NCI-H1436 treated with DMSO at 0.1 percent for 48 hours (cell line): Measurements from ENCODE around the gene HNRNPM.
A peak's percentile ranks its signal among the peaks of the same experiment; 100 is the strongest.
"Not testable (repeated sequence)": the region's sequence is repeated elsewhere in the genome, so short reads cannot be mapped to it uniquely, and the experiment has no call there.

Experiments
- DNase-seq: peaks from one replicate; lab custom pipeline; 2025; lab: John Stamatoyannopoulos, UW

HNRNPM gene

DNA sequence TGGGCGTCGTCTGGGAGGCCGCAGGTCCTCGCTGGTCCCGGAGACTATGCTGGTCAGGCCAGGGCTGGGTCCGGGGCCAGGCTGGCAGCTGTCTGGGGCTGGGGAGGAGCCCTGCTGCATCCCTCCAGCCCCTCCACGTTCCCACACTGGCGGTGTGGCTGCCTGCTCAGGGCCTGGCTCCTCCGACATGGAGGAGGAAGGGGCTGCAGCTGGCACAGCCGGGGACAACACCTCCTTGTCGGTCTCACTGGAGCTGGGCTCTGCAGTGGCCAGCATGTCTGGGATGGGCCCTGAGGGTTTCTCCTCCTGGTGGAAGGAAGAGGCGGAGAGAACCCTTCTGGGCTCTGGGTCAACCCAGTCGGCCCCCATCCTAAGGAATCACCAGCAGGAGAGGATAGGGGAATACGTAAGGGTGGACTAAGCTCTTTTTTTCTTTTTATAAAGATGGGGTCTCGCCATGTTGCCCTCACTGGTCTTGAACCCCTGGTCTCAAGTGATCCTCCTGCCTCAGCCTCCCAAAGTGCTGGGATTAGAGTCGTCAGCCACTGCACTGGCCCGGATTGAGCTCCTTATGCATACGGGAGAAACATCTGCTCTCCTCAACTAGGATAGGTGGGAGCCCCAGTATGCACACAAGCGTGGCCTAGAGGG lies 68.4 kb downstream of the HNRNPM start:
- DNase-seq = no peak

DNA sequence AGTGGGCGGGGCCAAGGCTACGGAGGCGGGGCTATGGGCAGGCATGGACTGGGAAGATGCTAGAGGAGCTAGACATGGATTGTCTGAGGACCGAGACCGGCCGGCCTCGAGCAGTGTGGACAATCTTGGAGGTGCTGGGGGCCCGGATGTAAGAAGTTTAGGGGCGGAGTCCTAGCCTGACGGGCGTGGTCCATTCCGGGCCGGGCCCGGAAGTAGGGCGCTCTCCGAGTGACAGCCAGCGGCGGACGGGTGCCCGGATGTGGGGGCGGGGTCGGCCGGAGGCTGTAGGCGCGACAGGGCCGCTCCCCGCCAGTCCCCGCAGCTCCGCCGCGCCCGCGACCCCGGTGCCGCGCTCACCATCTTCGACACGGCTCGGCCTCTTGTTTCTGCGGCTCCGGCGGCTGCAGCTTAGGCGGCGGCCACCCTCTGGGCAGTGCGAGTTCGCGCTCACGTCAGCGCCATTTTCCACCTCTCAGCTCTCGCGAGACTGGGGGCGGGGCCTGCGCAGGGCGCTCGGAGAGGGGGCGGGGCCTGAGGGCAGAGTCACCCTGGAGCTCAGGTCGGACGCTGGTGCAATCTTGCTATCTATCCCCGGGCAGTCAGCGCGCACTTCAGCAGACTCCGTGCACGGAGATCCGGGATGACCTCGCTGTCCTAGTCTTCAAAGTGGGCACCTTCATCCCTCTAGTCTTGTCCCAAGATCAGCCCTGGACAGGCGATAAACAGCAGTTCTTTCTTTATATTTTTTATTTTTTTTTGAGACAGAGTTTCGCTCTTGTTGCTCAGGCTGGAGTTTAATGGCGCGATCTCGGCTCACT lies 69.1 kb downstream of the HNRNPM start, which contains the start of gene ZNF414:
Gene ZNF414 (minus strand): TSS at position 481 of the 818 bp plus-strand sequence. CDS start 121 bp downstream, at position 360.
- peak; percentile 72 for DNase-seq

DNA sequence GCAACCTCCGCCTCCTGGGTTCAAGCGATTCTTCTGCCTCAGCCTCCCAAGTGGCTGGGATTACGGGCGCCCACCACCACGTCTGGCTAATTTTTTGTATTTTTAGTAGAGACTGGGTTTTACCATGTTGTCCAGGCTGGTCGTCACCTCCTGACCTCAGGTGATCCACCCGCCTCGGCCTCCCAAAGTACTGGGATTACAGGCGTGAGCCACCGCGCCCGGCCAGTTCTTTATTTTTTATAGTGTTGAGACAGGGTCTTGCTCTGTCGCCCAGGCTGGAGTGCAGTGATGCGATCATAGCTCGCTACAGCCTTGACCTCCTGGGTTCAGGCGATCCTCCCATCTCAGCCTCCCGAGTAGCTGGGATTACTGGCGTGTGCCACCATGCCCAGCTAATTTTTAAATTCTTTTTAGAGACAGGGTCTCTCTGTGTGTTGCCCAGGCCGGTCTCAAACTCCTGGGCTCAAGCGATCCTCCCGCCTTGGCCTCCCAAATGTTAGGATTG lies 69.8 kb downstream of the HNRNPM start:
- not testable (repeated sequence) for DNase-seq

DNA sequence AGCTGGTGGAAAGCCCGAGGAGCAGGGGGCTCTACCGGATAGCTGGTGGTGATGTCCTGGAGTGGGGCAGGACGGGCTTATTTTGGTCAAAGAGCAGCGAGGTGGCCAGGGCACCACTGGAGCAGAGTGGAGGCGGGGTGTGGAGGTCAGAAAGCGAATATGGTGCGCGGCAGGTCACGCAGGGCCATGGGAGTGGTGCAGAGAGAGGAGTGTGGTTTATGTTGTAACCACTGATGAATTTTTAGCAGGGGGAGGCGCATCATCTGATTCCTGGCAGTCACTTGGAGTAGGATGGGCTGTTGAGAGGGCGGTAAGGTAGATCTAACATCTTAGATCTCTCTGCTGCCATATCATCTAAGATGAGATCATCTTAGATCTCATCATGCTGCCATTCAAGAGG lies 70.5 kb downstream of the HNRNPM start:
- no peak for DNase-seq

DNA sequence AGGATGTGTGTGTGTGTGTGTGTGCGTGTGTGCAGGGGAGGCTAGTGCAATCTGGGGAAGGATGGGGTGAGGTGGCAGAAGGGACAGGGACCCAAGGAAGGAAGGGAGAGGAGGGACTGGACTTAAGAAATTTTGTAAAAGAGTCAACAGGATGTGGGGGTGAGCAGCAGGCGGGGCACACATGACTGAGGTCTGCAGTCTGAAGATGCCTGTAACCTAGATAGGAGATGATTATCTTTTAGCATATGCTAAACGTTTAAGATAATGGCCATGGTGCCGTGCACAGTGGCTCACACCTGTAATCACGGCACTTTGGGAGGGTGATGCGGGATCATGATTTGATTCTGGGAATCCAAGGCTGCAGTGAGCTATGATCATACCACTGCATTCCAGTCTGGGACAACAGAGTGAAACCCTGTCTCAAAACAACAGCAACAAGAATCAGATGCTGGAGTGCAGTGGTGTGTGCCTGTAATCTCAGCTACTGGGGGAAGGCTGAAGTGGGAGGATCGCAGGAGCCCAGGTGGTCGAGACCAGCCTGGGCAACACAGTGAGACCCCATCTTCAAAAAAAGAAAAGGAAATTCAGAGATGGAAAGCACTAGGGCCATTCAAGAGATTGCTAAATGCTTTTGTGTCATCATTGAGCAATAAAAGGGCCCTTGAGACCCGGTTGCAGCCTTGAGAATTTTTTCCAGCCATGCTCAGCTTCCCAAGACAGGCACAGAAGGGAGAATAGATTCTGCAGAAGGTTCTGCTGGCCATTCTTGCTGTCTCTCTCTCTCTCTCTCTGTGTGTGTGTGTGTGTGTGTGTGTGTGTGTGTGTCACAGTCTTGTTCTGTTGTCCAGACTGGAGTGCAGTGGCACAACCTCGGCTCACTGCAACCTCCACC lies 73.0 kb downstream of the HNRNPM start:
- no peak for DNase-seq

DNA sequence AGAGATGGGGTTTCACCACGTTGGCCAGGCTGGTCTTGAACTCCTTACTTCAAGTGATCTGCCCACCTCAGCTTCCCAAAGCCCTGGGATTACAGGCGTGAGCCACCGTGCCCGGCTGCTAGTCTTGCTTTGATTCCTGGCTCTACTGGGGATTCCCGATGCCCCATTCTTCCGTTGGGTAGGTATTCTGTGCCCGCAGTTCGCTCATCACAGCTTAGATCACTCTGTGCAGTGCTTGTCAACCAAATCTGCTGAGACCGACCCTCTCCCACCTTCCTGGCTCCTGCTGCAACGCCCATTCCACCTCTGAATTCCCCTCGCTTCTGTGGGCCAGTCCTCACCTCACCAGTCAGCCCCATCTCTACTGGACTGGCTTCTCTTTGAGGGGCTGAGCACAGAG lies 73.8 kb downstream of the HNRNPM start:
- no peak for DNase-seq

DNA sequence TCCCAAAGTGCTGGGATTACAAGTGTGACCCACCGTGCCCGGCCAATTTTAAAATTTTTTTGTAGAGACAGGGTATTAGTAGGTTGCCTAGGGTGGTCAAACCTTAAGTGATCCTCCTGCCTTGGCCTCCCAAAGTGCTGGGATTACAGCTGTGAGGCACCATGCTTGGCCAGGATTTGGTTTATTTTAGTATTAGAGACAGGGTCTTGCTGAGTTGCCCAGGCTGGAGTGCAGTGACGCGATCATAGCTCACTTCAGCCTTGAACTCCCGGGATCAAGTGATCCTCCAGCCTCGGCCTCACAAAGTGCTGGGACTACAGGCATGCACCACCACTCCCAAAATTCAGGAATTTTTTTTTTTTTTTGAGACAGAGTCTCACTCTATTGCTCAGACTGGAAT lies 74.6 kb downstream of the HNRNPM start:
- DNase-seq = no peak

DNA sequence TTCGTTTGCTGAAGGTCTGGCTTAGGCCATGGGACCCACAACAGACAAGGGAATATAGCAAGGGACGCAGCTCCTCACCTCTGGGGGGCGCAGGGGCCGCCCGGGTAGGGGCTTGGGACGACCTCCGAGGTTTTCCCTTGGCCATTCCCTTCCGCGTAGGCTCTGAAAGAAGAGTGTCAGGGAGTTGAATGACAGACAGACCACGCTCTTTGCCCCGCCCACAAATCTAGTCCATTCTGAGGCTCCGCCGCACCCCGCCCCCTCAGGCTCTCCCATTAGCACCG lies 80.6 kb downstream of the HNRNPM start:
- DNase-seq = no peak

DNA sequence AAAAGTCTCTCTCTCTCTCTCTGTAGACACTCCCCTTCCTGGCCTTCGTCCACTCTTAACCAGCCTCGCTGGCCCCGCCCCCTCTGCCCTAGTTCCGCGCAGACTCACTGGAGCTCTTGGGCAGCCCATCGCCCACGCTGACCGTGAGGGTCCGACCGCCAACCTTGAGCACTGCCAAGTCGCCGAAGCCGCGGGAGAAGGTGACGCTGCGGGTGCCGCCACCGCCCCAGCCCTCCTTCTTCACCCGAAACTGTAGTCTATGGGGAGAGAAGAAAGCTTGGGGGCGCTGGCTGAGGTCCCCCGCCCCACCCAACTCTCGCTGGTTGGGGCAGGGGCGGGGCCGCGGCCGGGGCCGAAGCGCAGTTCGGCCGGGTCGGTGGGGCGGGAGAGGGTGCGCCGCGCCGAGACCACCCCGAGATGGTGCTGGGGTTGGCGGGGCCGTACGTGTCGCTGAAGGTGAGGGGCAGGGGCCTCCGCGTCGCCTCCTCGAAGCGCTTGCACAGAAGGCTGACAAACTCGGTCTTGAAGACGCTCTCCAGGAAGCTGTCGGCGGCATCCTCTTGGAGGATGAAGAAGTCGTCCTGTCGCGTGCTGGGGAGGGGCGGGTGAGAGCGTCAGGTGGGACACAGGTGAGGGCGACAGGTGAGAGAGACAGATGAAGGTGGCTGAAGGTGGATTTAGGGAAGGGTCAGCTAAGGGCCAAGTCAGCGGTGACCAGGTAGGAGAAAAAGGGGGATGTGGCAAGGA lies 81.7 kb downstream of the HNRNPM start:
- DNase-seq = no peak

DNA sequence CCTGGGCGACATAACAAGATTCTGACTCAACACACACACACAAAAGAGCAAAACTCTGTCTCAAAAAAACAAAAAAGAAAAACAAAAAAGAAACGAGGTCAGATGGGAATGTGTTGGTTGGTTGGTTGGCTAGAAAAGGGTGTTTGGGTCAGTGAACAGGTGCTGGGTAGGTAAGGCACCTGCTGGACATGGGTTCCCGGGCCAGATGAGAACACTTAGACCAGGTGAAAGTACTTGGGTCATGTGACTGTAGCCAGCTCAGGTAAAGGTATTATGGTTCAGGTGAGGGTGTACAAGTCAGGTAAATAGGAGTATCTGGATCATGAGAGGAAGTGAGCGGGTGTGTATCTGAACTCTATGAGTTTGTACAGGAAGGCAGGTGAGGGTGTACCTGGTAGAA lies 83.7 kb downstream of the HNRNPM start:
- no peak for DNase-seq

DNA sequence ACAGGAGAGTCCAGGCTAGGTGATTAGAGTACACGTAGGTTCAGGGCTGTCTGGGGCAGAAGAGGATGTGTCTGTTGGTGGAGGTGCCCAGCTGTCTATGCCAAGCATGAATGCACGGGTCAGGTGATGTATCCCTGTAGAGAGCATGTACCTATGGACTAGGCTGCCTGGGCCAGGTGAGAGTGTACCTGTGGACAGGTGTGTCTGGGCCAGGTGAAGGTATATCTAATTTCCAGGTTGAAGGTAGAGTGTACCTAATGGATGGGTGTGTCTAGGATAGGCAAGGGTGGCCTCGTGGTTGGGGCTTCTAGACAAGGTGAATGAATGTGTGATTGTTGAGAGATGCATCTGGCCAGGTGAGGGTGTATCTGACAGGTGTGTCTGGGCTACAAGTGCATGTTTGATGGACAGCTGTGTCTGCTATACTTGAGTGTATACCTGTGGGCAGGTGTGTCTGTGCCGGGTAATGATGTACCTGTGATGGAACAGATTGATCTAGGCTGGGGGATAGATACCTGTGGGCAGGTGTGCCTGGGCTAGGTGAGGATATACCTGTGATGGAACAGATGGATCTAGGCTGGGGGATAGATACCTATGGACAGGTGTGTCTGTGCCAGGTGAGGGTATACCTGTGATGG lies 84.7 kb downstream of the HNRNPM start:
- DNase-seq = no peak

DNA sequence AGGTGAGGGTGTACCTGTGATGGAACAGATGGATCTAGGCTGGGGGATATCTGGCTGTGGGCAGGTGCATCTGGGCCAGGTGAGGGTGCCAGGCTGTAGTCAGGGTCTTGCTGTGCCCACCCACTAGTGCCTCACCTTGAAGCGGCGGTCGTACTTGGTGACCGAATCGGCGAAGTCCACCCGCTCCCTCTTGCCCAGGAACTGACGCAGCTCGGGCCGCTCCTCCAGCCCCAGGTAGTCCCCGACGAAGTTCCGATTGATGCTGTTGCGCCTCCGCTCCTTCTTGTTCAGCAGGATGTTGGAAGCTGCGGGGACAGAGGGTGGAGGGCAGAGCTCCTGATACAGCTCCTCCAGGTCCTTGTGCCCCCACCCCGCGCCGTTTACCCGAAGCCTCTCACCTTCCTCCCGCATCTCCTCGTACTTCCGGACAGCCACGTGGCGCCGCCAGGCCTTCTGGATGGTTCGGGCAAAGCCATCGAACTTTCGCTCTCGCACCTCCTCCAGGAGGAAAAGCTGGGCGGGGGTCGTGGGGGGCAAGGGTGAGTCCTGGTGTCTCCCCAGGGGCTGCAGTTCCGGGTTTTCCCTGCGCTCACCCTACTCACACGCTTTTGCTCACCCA lies 85.4 kb downstream of the HNRNPM start:
- no peak for DNase-seq

DNA sequence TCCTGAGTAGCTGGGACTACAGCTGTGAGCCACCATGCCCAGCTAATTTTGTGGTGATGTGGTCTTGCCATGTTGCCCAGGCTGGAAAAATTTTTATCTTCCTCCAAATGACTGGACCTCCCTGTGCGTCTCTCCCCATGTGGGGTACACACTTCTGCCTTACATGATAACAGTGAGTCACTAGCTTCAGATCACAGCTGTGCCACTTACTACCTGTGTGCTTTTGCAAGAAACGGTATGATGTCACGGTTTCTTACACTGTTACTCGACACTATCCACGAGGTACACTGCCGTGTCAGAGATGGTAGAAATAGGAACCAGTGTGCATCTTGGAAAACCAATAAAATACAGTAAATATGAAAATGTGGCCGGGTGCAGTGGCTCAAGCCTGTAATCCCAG lies 86.7 kb downstream of the HNRNPM start:
- DNase-seq = no peak

DNA sequence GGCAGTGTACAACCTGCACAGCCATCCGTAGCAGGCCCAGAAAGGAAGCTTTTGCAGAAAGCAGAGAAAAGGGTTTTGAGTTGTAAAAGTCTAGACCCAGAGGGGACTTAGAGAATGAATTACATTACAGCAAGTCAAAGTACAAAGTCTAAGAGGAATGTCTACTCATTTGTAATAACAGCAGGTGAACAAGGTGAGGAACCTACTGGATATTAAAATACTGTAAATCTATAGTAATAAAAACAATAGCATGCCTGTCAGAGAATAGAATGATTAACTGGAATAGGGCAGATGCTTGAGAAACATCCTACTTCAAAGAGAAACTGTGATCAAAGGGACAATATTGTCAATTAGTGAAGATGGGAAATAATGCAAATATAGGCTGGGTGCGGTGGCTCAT lies 87.5 kb downstream of the HNRNPM start:
- DNase-seq = no peak

DNA sequence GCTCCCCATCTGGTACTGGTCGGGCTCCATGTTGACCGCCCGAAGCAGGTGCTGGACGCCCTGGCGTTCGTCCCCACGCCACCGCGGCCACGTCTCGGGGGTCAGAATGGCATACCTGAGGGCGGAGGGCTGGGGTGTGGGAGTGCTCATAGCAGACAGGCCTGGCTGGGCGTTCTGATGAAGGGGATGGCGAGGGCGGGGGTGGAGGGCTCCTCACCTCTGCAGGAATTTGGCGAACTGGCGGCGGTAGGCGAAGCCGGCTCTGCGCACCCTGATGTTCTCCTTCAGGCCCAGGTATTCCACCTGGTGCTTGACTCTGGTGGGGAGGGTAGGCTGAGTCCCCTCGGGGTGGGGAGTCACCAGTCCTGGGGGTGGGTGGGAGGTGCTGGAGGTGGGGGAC lies 91.5 kb downstream of the HNRNPM start:
- DNase-seq = no peak

DNA sequence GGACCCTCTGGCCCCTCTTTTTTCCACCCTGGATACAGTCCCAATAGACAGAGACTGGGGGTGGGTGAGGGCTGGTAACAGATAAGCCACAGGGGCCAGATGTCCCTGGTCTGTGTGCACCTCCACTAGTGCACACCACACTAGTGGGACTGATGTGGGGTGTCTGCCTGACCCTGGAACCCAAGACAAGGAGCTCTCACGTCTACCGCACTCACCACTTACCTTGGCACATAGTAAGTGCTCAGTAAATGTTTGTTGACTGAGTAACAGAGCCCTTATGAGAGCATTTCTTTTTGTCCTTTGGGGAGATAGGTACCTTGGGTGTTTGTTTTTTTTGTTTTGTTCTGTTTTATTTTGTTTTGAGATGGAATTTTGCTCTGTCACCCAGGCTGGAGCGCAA lies 92.3 kb downstream of the HNRNPM start:
- no peak for DNase-seq
